Thyroid gland (tissue), 4 donors: ENCODE data around the gene PCDHGC5.

Source experiments
- POLR2A ChIP-seq, 2 donors: fragments of 450-650 bp; IDR thresholded peaks; one replicate each; pipeline ENCODE4 v1.6.1; 2017; ENCODE audit warnings: antibody characterized with exemption in 2 of 2, mild to moderate bottlenecking in 2 of 2, moderate library complexity in 1 of 2
- TF ChIP-seq, protein P1 (sequence below), 6 experiments: fragments of 200-600 bp in 3 of 6; fragments of 450-650 bp in 3 of 6; sonication (generic) in 3 of 6; IDR thresholded peaks; one replicate each; pipeline ENCODE4 v1.5.1; 2016 to 2019; ENCODE audit warnings: antibody characterized with exemption in 6 of 6, mild to moderate bottlenecking in 2 of 6, inconsistent platforms in 1 of 6, moderate library complexity in 1 of 6

DNA sequence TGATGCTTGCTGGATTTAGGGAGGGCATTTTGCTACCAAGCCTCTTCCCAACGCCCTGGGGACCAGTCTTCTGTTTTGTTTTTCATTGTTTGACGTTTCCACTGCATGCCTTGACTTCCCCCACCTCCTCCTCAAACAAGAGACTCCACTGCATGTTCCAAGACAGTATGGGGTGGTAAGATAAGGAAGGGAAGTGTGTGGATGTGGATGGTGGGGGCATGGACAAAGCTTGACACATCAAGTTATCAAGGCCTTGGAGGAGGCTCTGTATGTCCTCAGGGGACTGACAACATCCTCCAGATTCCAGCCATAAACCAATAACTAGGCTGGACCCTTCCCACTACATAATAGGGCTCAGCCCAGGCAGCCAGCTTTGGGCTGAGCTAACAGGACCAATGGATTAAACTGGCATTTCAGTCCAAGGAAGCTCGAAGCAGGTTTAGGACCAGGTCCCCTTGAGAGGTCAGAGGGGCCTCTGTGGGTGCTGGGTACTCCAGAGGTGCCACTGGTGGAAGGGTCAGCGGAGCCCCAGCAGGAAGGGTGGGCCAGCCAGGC is 23.0 kb downstream of the PCDHGC5 start:
- TF ChIP-seq POLR2A (IDR thresholded peaks at IDR 0.05), result no peak
- TF ChIP-seq, protein P1, sequence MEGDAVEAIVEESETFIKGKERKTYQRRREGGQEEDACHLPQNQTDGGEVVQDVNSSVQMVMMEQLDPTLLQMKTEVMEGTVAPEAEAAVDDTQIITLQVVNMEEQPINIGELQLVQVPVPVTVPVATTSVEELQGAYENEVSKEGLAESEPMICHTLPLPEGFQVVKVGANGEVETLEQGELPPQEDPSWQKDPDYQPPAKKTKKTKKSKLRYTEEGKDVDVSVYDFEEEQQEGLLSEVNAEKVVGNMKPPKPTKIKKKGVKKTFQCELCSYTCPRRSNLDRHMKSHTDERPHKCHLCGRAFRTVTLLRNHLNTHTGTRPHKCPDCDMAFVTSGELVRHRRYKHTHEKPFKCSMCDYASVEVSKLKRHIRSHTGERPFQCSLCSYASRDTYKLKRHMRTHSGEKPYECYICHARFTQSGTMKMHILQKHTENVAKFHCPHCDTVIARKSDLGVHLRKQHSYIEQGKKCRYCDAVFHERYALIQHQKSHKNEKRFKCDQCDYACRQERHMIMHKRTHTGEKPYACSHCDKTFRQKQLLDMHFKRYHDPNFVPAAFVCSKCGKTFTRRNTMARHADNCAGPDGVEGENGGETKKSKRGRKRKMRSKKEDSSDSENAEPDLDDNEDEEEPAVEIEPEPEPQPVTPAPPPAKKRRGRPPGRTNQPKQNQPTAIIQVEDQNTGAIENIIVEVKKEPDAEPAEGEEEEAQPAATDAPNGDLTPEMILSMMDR (IDR thresholded peaks at IDR 0.05), result no peak
